ENCODE results near the gene RPS3.

RPS3 gene

GRCh38 chr11:75442161-75442885 lies 43.0 kb downstream of the RPS3 start:
- no peak for TF ChIP-seq CTCF (IDR thresholded peaks at IDR 0.05; ENCODE audit: control extremely low read depth, extremely low read depth, low read depth, missing control alignments)
- ChIA-PET POLR2A (no interaction called here), CTCF (interaction anchor here (1.0 to 4.9 kb wide), 4 partner anchors 53 to 157 kb away, joined by 4 to 17 read pairs (median 10); no protein-coding TSS in a partner anchor)
- DNase-seq (ENCODE audit: extremely low spot score), result no peak

- POLR2A ChIA-PET, result no interaction called here
- CTCF ChIA-PET, result interaction anchor here (2.7 to 4.9 kb wide), 4 partner anchors 54 to 89 kb away, joined by 15 to 164 read pairs (median 32); partner anchors contain the start of gene GDPD5
- TF ChIP-seq CTCF (IDR thresholded peaks at IDR 0.05; ENCODE audit: control extremely low read depth, extremely low read depth, low read depth, missing control alignments), result no peak
- DNase-seq (ENCODE audit: extremely low spot score), result no peak
These were observed 43.7 kb downstream of the RPS3 start for GRCh38 chr11:75443043-75443442.

- ChIA-PET CTCF (interaction anchor here (0.6 to 4.9 kb wide), 39 partner anchors 10 to 343 kb away, joined by 3 to 164 read pairs (median 5); partner anchors contain the start of genes GDPD5 and KLHL35), POLR2A (no interaction called here)
- peak; percentile 80 for DNase-seq (ENCODE audit: extremely low spot score)
- TF ChIP-seq CTCF (IDR thresholded peaks at IDR 0.05; ENCODE audit: control extremely low read depth, extremely low read depth, low read depth, missing control alignments), result peak; percentile 97
These were observed 46.1 kb downstream of the RPS3 start for GRCh38 chr11:75445315-75445953.

- ChIA-PET CTCF (interaction anchor here (0.8 to 4.4 kb wide), 2 partner anchors 84 to 128 kb away, joined by 4 to 164 read pairs; no protein-coding TSS in a partner anchor), POLR2A (no interaction called here)
- no peak for TF ChIP-seq CTCF (IDR thresholded peaks at IDR 0.05; ENCODE audit: control extremely low read depth, extremely low read depth, low read depth, missing control alignments)
- no peak for DNase-seq (ENCODE audit: extremely low spot score)
These were observed 48.1 kb downstream of the RPS3 start for GRCh38 chr11:75447415-75447814.

GRCh38 chr11:75449271-75449670 lies 50.0 kb downstream of the RPS3 start:
- ChIA-PET POLR2A (no interaction called here), CTCF (interaction anchor here (1.5 to 1.6 kb wide), 2 partner anchors 82 to 84 kb away, joined by 7 to 8 read pairs; no protein-coding TSS in a partner anchor)
- no peak for TF ChIP-seq CTCF (IDR thresholded peaks at IDR 0.05; ENCODE audit: control extremely low read depth, extremely low read depth, low read depth, missing control alignments)
- no peak for DNase-seq (ENCODE audit: extremely low spot score)

- ChIA-PET POLR2A (no interaction called here), CTCF (interaction anchor here (1.5 kb wide), 1 partner anchor 82 kb away, joined by 7 read pairs; no protein-coding TSS in a partner anchor)
- no peak for DNase-seq (ENCODE audit: extremely low spot score)
- TF ChIP-seq CTCF (IDR thresholded peaks at IDR 0.05; ENCODE audit: control extremely low read depth, extremely low read depth, low read depth, missing control alignments), result no peak
These were observed 50.5 kb downstream of the RPS3 start for GRCh38 chr11:75449776-75450175.
